IMR-90 (cell line): Measurements from ENCODE around the gene KRT6A. TPM values are rescaled to one million over a fixed set of nuclear protein-coding genes. Genes with fewer than 3 reads are reported as not detected.

Source experiments
- ATAC-seq: fragments of 200-7000 bp; cut with Tn5 transposase; 2 replicates; pipeline ENCODE4 v1.9.1; 2020; ENCODE audit warnings: low read depth, mild to moderate bottlenecking, moderate library complexity
- BruUV-seq: library from RNA; stranded (reverse); fragments of 400-500 nt; replicated peaks from 2 replicates; lab custom pipeline; 2021; lab: Mats Ljungman, UMichigan
- CTCF ChIA-PET: fragments of 300-600 bp; formaldehyde crosslinking; extraction: SDS; loops from one replicate; lab custom pipeline; 2021; ENCODE audit warnings: antibody characterized with exemption; lab: Yijun Ruan, JAX
- POLR2A ChIA-PET: fragments of 300-600 bp; sonication (Branson Sonifier 250); formaldehyde crosslinking; loops from one replicate; lab custom pipeline; 2022; ENCODE audit warnings: antibody characterized with exemption; ENCODE audit not compliant: unreplicated experiment; lab: Charles Lee
- DNase-seq: peaks from one replicate; pipeline ENCODE4 v3.0.0; 2013
- H2AFZ ChIP-seq: replicated peaks from 2 replicates; pipeline ENCODE3; 2013; ENCODE audit warnings: low read length, mild to moderate bottlenecking; ENCODE audit not compliant: poor library complexity
- H2AK5ac ChIP-seq: 2 replicates; pipeline ENCODE4 v1.6.1; 2013; ENCODE audit warnings: low read depth, low read length, inconsistent platforms
- H2AK9ac ChIP-seq: replicated peaks from 2 replicates; pipeline ENCODE3; 2013; ENCODE audit warnings: mild to moderate bottlenecking, low read depth, low read length, moderate library complexity; ENCODE audit not compliant: poor library complexity
- H2BK120ac ChIP-seq: 2 replicates; pipeline ENCODE4 v1.6.1; 2013; ENCODE audit warnings: low read depth, low read length, inconsistent platforms
- H2BK15ac ChIP-seq: 3 replicates; pipeline ENCODE4 v1.6.1; 2013; ENCODE audit warnings: low read depth, low read length, inconsistent platforms
- H2BK20ac ChIP-seq: 2 replicates; pipeline ENCODE4 v1.6.1; 2013; ENCODE audit warnings: low read depth, mild to moderate bottlenecking, inconsistent platforms, low read length, moderate library complexity
- H2BK5ac ChIP-seq: 2 replicates; pipeline ENCODE4 v1.6.1; 2013; ENCODE audit warnings: mild to moderate bottlenecking, low read depth, low read length, inconsistent platforms; ENCODE audit not compliant: poor library complexity, severe bottlenecking
- H3K14ac ChIP-seq: replicated peaks from 2 replicates; pipeline ENCODE4 v1.6.1; 2013; ENCODE audit warnings: low read depth, low read length, inconsistent platforms
- H3K18ac ChIP-seq: 2 replicates; pipeline ENCODE4 v1.6.1; 2013; ENCODE audit warnings: low read depth, low read length, control low read depth
- H3K23ac ChIP-seq: 2 replicates; pipeline ENCODE4 v1.6.1; 2013; ENCODE audit warnings: low read depth, low read length, inconsistent platforms
- H3K27ac ChIP-seq: 2 replicates; pipeline ENCODE4 v1.5.1; 2013; ENCODE audit warnings: mild to moderate bottlenecking, control low read depth, low read length; ENCODE audit not compliant: insufficient read depth
- H3K27me3 ChIP-seq: 2 replicates; pipeline ENCODE4 v1.6.1; 2013; ENCODE audit warnings: low read length; ENCODE audit not compliant: control insufficient read depth, insufficient read depth
- H3K36me3 ChIP-seq: 2 replicates; pipeline ENCODE4 v1.6.1; 2013; ENCODE audit warnings: low read length, mixed read lengths; ENCODE audit not compliant: control insufficient read depth, insufficient read depth
- H3K4ac ChIP-seq: 2 replicates; pipeline ENCODE4 v1.6.1; 2013; ENCODE audit warnings: low read depth, low read length, inconsistent platforms
- H3K4me1 ChIP-seq: 2 replicates; pipeline ENCODE4 v1.6.1; 2013; ENCODE audit warnings: low read length, mixed read lengths; ENCODE audit not compliant: control insufficient read depth, insufficient read depth
- H3K4me2 ChIP-seq: 2 replicates; pipeline ENCODE4 v1.6.1; 2013; ENCODE audit warnings: low read depth, mild to moderate bottlenecking, control low read depth, low read length, moderate library complexity
- H3K4me3 ChIP-seq: 2 replicates; pipeline ENCODE4 v1.5.1; 2013; ENCODE audit warnings: low read depth, mild to moderate bottlenecking, control low read depth, low read length, moderate library complexity; ENCODE audit not compliant: insufficient read depth
- H3K56ac ChIP-seq: 2 replicates; pipeline ENCODE4 v1.6.1; 2013; ENCODE audit warnings: low read length, inconsistent platforms; ENCODE audit not compliant: insufficient read depth; ENCODE audit errors: extremely low read depth
- H3K79me1 ChIP-seq, 2 experiments: 2 replicates each; pipeline ENCODE4 v1.6.1; 2013; ENCODE audit warnings: low read length in 2 of 2, inconsistent platforms in 1 of 2, low read depth in 1 of 2
- H3K9ac ChIP-seq: 2 replicates; pipeline ENCODE4 v1.6.1; 2013; ENCODE audit warnings: low read depth, low read length, control low read depth
- H3K9me1 ChIP-seq: 2 replicates; pipeline ENCODE4 v1.6.1; 2013; ENCODE audit warnings: low read length, inconsistent platforms; ENCODE audit not compliant: insufficient read depth
- H3K9me3 ChIP-seq: 2 replicates; pipeline ENCODE4 v1.6.1; 2013; ENCODE audit warnings: low read length; ENCODE audit not compliant: control insufficient read depth, insufficient read depth
- H4K20me1 ChIP-seq: 2 replicates; pipeline ENCODE4 v1.6.1; 2013; ENCODE audit warnings: low read length, inconsistent platforms; ENCODE audit not compliant: insufficient read depth
- H4K5ac ChIP-seq: 2 replicates; pipeline ENCODE4 v1.6.1; 2013; ENCODE audit warnings: mild to moderate bottlenecking, low read depth, low read length, control low read depth
- H4K8ac ChIP-seq, 2 experiments: 2 replicates each; pipeline ENCODE4 v1.6.1; 2013; ENCODE audit warnings: low read depth in 2 of 2, low read length in 2 of 2, control low read depth in 1 of 2, inconsistent platforms in 1 of 2
- H4K91ac ChIP-seq: 2 replicates; pipeline ENCODE4 v1.6.1; 2013; ENCODE audit warnings: low read depth, low read length, inconsistent platforms; ENCODE audit not compliant: insufficient read depth
- BHLHE40 ChIP-seq: fragments of 150-350 bp; IDR thresholded peaks from 2 replicates; pipeline ENCODE4 v1.6.1; 2016; ENCODE audit warnings: mild to moderate bottlenecking, low read depth, low read length
- CTCF ChIP-seq: conservative IDR thresholded peaks from 2 replicates; pipeline ENCODE4 v1.5.1; 2012; ENCODE audit warnings: mild to moderate bottlenecking, low read depth, low read length, improper control_type of control experiment
- FOS ChIP-seq: fragments of 150-350 bp; IDR thresholded peaks from 2 replicates; pipeline ENCODE4 v1.6.1; 2016; ENCODE audit warnings: low read depth, low read length
- MAFK ChIP-seq: IDR thresholded peaks from 2 replicates; pipeline ENCODE4 v1.6.1; 2012; ENCODE audit warnings: low read depth, low read length, improper control_type of control experiment
- MAZ ChIP-seq: IDR thresholded peaks from 2 replicates; pipeline ENCODE4 v1.6.1; 2012; ENCODE audit warnings: low read depth, mild to moderate bottlenecking, low read length, improper control_type of control experiment, moderate library complexity, borderline replicate concordance
- POLR2A ChIP-seq: IDR thresholded peaks from 2 replicates; pipeline ENCODE4 v1.6.1; 2012; ENCODE audit warnings: mild to moderate bottlenecking, low read depth, low read length
- RCOR1 ChIP-seq: IDR thresholded peaks from 2 replicates; pipeline ENCODE4 v1.6.1; 2012; ENCODE audit warnings: mild to moderate bottlenecking, low read length, improper control_type of control experiment; ENCODE audit not compliant: insufficient replicate concordance
- RFX5 ChIP-seq: IDR thresholded peaks from 2 replicates; pipeline ENCODE4 v1.8.0; 2012; ENCODE audit warnings: low read depth, mild to moderate bottlenecking, low read length, moderate library complexity
- SMC3 ChIP-seq: fragments of 150-350 bp; IDR thresholded peaks from 2 replicates; pipeline ENCODE4 v1.6.1; 2016; ENCODE audit warnings: low read depth, mild to moderate bottlenecking, antibody characterized with exemption, low read length, moderate library complexity
- WGBS, 2 experiments: methylation state at CpG; one replicate each; pipeline versions ENCODE4 v1.1.5 to v1.1.7; 2013; ENCODE audit warnings: missing lambda C conversion rate in 2 of 2; ENCODE audit not compliant: insufficient read length in 1 of 2; ENCODE audit errors: extremely low coverage in 2 of 2; 5-methylcytosine and 5-hydroxymethylcytosine counted together
- dilution Hi-C: fragments of 300-500 bp; cut with HindIII; formaldehyde crosslinking; loops from one replicate; pipeline ENCODE4 v1.14.3; 2018; ENCODE audit warnings: low sequenced_read_pairs; ENCODE audit not compliant: unreplicated experiment
- in situ Hi-C: fragments of 300-500 bp; cut with MboI; formaldehyde crosslinking; loops from 3 replicates; pipeline ENCODE4 v1.14.3; 2019; ENCODE audit warnings: low sequenced_read_pairs, inconsistent platforms, mixed read lengths
- intact Hi-C: fragments of 100-400 bp; cut with micrococcal nuclease; formaldehyde crosslinking; loops from 2 replicates; pipeline ENCODE4 v1.10.0; 2022
- polyA plus RNA-seq, 3 experiments: library from polyadenylated mRNA; depleted of rRNA; stranded (reverse); fragments of >200 nt; gene quantifications; 2 replicates each; pipeline ENCODE4 v1.2.3, GENCODE V29; 2012; ENCODE audit warnings: low replicate concordance in 1 of 3
- total RNA-seq: library from RNA; depleted of rRNA; stranded (reverse); fragments of >200 nt; gene quantifications from 2 replicates; pipeline ENCODE4 v1.2.3, GENCODE V29; 2012
- TF ChIP-seq, protein P1 (sequence below): fragments of 150-350 bp; IDR thresholded peaks from 2 replicates; pipeline ENCODE4 v1.6.1; 2016; ENCODE audit warnings: low read depth, mild to moderate bottlenecking, low read length, moderate library complexity, borderline replicate concordance
- TF ChIP-seq, protein P2 (sequence below): fragments of 150-350 bp; IDR thresholded peaks from 2 replicates; pipeline ENCODE4 v1.6.1; 2017; ENCODE audit warnings: mild to moderate bottlenecking, antibody characterized with exemption, low read length, low read depth

KRT6A gene
- total and polyA plus RNA-seq, 2 of the 4 experiments (the other 2 are of a cell fraction) = not detected

DNA sequence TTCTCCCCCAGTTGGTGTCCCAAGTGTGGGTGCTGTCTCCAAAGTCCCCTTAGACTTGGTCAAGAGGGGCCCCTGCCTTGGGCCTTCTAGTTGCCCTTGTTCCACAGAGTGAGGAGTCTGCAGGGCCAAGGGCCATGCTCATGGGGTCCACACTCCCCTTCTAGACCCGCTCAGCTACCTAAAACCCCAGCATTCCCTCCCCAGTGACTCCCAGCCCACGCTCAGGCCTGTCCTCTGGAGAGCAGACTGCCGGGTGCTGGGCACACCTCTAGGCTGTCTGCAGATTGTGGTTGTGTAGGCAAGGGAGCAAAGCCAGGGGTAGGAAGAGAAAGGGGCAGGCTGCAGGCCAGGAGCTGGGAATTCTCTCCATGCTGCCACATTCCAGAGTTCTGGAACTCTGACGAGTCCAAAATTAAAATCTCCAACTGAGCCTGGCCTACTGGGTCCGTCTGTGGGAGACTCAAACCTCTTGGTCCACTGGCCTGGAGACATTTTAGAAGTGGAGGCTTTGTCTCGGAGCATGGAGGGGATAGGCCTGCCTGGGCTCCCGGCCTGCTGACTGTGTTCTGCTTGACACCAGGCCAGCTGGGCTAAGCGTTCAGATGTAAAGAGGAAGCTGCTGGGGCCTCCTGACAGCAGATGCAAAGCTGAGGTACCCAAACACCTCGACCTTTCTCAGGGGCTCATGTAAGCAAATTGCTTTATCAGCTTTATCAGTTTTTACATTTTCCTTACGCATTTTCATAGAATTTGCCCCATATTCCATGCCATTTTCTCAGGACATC is 40.8 kb upstream of the KRT6A start (continued):
- TF ChIP-seq RFX5 = no peak

- H2BK15ac ChIP-seq = no peak overlapping the region
- no peak overlapping the region for H2AK5ac ChIP-seq
- no peaks in the 10 kb centered on the region for H3K9me1 ChIP-seq
- H3K9me3 ChIP-seq = no peaks in the 10 kb centered on the region
- H3K18ac ChIP-seq = no peak overlapping the region
- H3K36me3 ChIP-seq = no peaks in the 10 kb centered on the region
- TF ChIP-seq, protein P1, sequence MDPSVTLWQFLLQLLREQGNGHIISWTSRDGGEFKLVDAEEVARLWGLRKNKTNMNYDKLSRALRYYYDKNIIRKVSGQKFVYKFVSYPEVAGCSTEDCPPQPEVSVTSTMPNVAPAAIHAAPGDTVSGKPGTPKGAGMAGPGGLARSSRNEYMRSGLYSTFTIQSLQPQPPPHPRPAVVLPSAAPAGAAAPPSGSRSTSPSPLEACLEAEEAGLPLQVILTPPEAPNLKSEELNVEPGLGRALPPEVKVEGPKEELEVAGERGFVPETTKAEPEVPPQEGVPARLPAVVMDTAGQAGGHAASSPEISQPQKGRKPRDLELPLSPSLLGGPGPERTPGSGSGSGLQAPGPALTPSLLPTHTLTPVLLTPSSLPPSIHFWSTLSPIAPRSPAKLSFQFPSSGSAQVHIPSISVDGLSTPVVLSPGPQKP = no peak
- TF ChIP-seq BHLHE40 (no peak), SMC3 (no peak), RCOR1 (no peak), CTCF (no peak), MAZ (no peak), FOS (no peak), POLR2A (no peak), MAFK (no peak)
- TF ChIP-seq, protein P2, sequence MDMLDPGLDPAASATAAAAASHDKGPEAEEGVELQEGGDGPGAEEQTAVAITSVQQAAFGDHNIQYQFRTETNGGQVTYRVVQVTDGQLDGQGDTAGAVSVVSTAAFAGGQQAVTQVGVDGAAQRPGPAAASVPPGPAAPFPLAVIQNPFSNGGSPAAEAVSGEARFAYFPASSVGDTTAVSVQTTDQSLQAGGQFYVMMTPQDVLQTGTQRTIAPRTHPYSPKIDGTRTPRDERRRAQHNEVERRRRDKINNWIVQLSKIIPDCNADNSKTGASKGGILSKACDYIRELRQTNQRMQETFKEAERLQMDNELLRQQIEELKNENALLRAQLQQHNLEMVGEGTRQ = no peak
- peaks cover 14% of the 10 kb centered on the region for H3K27me3 ChIP-seq
- H3K4me2 ChIP-seq = no peak overlapping the region
- intact Hi-C loops = no loop called here
- CTCF ChIA-PET = interaction anchor here (0.7 kb wide), 1 partner anchor 30 kb away, joined by 4 read pairs; no protein-coding TSS in a partner anchor
- no peak overlapping the region for H3K14ac ChIP-seq
- DNase-seq = no peak
- no peak overlapping the region for H2AFZ ChIP-seq
- no peak overlapping the region for H3K4me3 ChIP-seq
- in situ Hi-C loops = no loop called here
- no peak overlapping the region for H3K27ac ChIP-seq
- no peak overlapping the region for H3K23ac ChIP-seq
- H4K20me1 ChIP-seq = no peaks in the 10 kb centered on the region
- H3K79me1 ChIP-seq = no peaks in the 10 kb centered on the region
- POLR2A ChIA-PET = no interaction called here
- dilution Hi-C loops = no loop called here
- H3K9ac ChIP-seq = no peak overlapping the region
- no peak overlapping the region for H2BK20ac ChIP-seq
- ATAC-seq = no peak
- WGBS, 2 experiments = 7% methylated on average over 2 of the region's 4 CpGs; no CpG with 5 or more reads in 1 of the 2 experiments
- H3K56ac ChIP-seq = no peak overlapping the region
- BruUV-seq = no TSS peak
- H3K4ac ChIP-seq = no peak overlapping the region
- H4K91ac ChIP-seq = no peak overlapping the region
- no peak overlapping the region for H4K8ac ChIP-seq
- H4K5ac ChIP-seq = no peak overlapping the region
- H2BK120ac ChIP-seq = no peak overlapping the region
- H3K4me1 ChIP-seq = no peaks in the 10 kb centered on the region
- H2AK9ac ChIP-seq = no peak overlapping the region
- no peak overlapping the region for H2BK5ac ChIP-seq
Measured at GRCh38 chr12:52532636-52533035, 39.6 kb upstream of the KRT6A start.
